HEK293 (cell line): ENCODE measurements around the gene ATXN8OS.

Experiments
- CTCF ChIA-PET: fragments of 350-600 bp; formaldehyde crosslinking; extraction: SDS; loops from one replicate; lab custom pipeline; 2021; ENCODE audit warnings: antibody characterized with exemption; lab: Yijun Ruan, JAX
- POLR2A ChIA-PET: fragments of 300-600 bp; formaldehyde crosslinking; extraction: SDS; loops from one replicate; lab custom pipeline; 2020; ENCODE audit warnings: antibody characterized with exemption, inconsistent platforms; lab: Yijun Ruan, JAX
- H3K27ac ChIP-seq: fragments of 200-500 bp; sonication (Bioruptor generic); 2 replicates; pipeline ENCODE4 v1.5.1; 2014; ENCODE audit warnings: low read depth, low read length, control low read depth, inconsistent platforms; ENCODE audit errors: extremely low read depth
- H3K36me3 ChIP-seq, 2 experiments: fragments of 200-500 bp in 1 of 2; sonication (Bioruptor generic) in 1 of 2; 1 replicate in 1 of 2; 2 replicates in 1 of 2; pipeline ENCODE4 v1.5.1; 2014 to 2017; ENCODE audit warnings: inconsistent platforms in 2 of 2, low read length in 2 of 2; ENCODE audit not compliant: control insufficient read depth in 2 of 2, insufficient read depth in 1 of 2
- H3K4me1 ChIP-seq: fragments of 200-500 bp; sonication (Bioruptor generic); 2 replicates; pipeline ENCODE4 v1.5.1; 2014; ENCODE audit warnings: mild to moderate bottlenecking, low read length, inconsistent platforms; ENCODE audit not compliant: control insufficient read depth, insufficient read depth
- H3K4me3 ChIP-seq: 2 replicates; pipeline ENCODE4 v1.5.1; 2011; ENCODE audit warnings: low read depth, mild to moderate bottlenecking, control low read depth, low read length, moderate library complexity
- H3K9me3 ChIP-seq: fragments of 200-500 bp; sonication (Bioruptor generic); 2 replicates; pipeline ENCODE4 v1.5.1; 2014; ENCODE audit warnings: low read depth, low read length, inconsistent platforms; ENCODE audit not compliant: control insufficient read depth, insufficient read depth
- HOXA7 ChIP-seq: sonication (generic); formaldehyde crosslinking; IDR thresholded peaks from 2 replicates; pipeline ENCODE4 v1.8.1; 2022; ENCODE audit warnings: missing genetic modification reagents, borderline replicate concordance
- KLF16 ChIP-seq: fragments of 450-650 bp; formaldehyde crosslinking; IDR thresholded peaks from 2 replicates; pipeline ENCODE4 v1.5.1; 2017; ENCODE audit warnings: missing biosample characterization, missing genetic modification characterization
- PRDM1 ChIP-seq: fragments of 450-650 bp; formaldehyde crosslinking; IDR thresholded peaks from 2 replicates; pipeline ENCODE4; 2016; ENCODE audit warnings: missing biosample characterization, missing genetic modification characterization
- SCRT1 ChIP-seq: fragments of 450-650 bp; formaldehyde crosslinking; IDR thresholded peaks from 2 replicates; pipeline ENCODE4 v1.5.1; 2016; ENCODE audit warnings: missing biosample characterization, missing genetic modification characterization, borderline replicate concordance
- SCRT2 ChIP-seq: fragments of 450-650 bp; formaldehyde crosslinking; IDR thresholded peaks from 2 replicates; pipeline ENCODE4 v1.5.1; 2016; ENCODE audit warnings: missing biosample characterization, missing genetic modification characterization
- SP3 ChIP-seq: fragments of 450-650 bp; formaldehyde crosslinking; IDR thresholded peaks from 2 replicates; pipeline ENCODE4 v1.5.1; 2016; ENCODE audit warnings: missing biosample characterization, missing genetic modification characterization
- TCF7L2 ChIP-seq: IDR thresholded peaks from 2 replicates; pipeline ENCODE4 v1.6.1; 2011; ENCODE audit warnings: low read depth, mild to moderate bottlenecking, inconsistent platforms, low read length, moderate library complexity, borderline replicate concordance
- ZBTB21 ChIP-seq: fragments of 450-650 bp; formaldehyde crosslinking; IDR thresholded peaks from 2 replicates; pipeline ENCODE4 v1.5.1; 2017; ENCODE audit warnings: missing biosample characterization, missing genetic modification characterization
- ZFHX2 ChIP-seq: fragments of 450-650 bp; formaldehyde crosslinking; conservative IDR thresholded peaks from 2 replicates; pipeline ENCODE4 v1.5.1; 2016; ENCODE audit warnings: missing biosample characterization, missing genetic modification characterization
- ZNF169 ChIP-seq: fragments of 450-650 bp; formaldehyde crosslinking; IDR thresholded peaks from 2 replicates; pipeline ENCODE4 v1.5.1; 2016; ENCODE audit warnings: missing biosample characterization, missing genetic modification characterization
- ZNF280C ChIP-seq: fragments of 450-650 bp; formaldehyde crosslinking; IDR thresholded peaks from 2 replicates; pipeline ENCODE4 v1.5.1; 2016; ENCODE audit warnings: missing biosample characterization, missing genetic modification characterization
- ZNF280D ChIP-seq: fragments of 450-650 bp; formaldehyde crosslinking; IDR thresholded peaks from 2 replicates; pipeline ENCODE4 v1.5.1; 2016; ENCODE audit warnings: missing biosample characterization, missing genetic modification characterization
- ZNF48 ChIP-seq: fragments of 450-650 bp; formaldehyde crosslinking; IDR thresholded peaks from 2 replicates; pipeline ENCODE4 v1.5.1; 2016; ENCODE audit warnings: missing biosample characterization, missing genetic modification characterization
- ZNF518A ChIP-seq: fragments of 450-650 bp; formaldehyde crosslinking; conservative IDR thresholded peaks from 2 replicates; pipeline ENCODE4 v1.5.1; 2016; ENCODE audit warnings: low read depth, missing biosample characterization, missing genetic modification characterization
- ZNF555 ChIP-seq: fragments of 450-650 bp; formaldehyde crosslinking; conservative IDR thresholded peaks from 2 replicates; pipeline ENCODE4 v1.5.1; 2017; ENCODE audit warnings: missing biosample characterization, mild to moderate bottlenecking, missing genetic modification characterization, inconsistent platforms
- ZNF791 ChIP-seq: fragments of 450-650 bp; formaldehyde crosslinking; IDR thresholded peaks from 2 replicates; pipeline ENCODE4 v1.5.1; 2016; ENCODE audit warnings: missing biosample characterization, missing genetic modification characterization
- TF ChIP-seq, protein P1 (sequence below): fragments of 450-650 bp; formaldehyde crosslinking; IDR thresholded peaks from 2 replicates; pipeline ENCODE4 v1.5.1; 2016; ENCODE audit warnings: missing biosample characterization, missing genetic modification characterization, borderline replicate concordance
- TF ChIP-seq, protein P2 (sequence below): fragments of 450-650 bp; formaldehyde crosslinking; IDR thresholded peaks from 2 replicates; pipeline ENCODE4 v1.5.1; 2017; ENCODE audit warnings: missing biosample characterization, missing genetic modification characterization
- TF ChIP-seq, protein P3 (sequence below): fragments of 450-650 bp; formaldehyde crosslinking; IDR thresholded peaks from 2 replicates; pipeline ENCODE4 v1.5.1; 2017; ENCODE audit warnings: missing biosample characterization, missing genetic modification characterization
- TF ChIP-seq, protein P4 (sequence below): fragments of 450-650 bp; formaldehyde crosslinking; IDR thresholded peaks from 2 replicates; pipeline ENCODE4 v1.5.1; 2016; ENCODE audit warnings: missing biosample characterization, missing genetic modification characterization, low read depth

ATXN8OS gene

GRCh38 chr13:70170689-70171088 lies 63.1 kb downstream of the ATXN8OS start:
- POLR2A ChIA-PET, result no interaction called here
- CTCF ChIA-PET, result no interaction called here
- no peaks in the 10 kb centered on the region for H3K9me3 ChIP-seq

More at GRCh38 chr13:70170689-70171088, 63.1 kb downstream of the ATXN8OS start:
- no peak overlapping the region for H3K27ac ChIP-seq
- H3K36me3 ChIP-seq, result no peaks in the 10 kb centered on the region
- TF ChIP-seq ZFHX2 (tag by site-specific recombination) (no peak), KLF16 (no peak), SP3 (tag by site-specific recombination) (no peak), ZNF791 (no peak), ZNF518A (tag by site-specific recombination) (no peak), HOXA7 (CRISPR knock-in tag) (no peak), SCRT2 (tag by site-specific recombination) (no peak), SCRT1 (tag by site-specific recombination) (no peak), ZNF280D (tag by site-specific recombination) (no peak), TCF7L2 (no peak), ZNF48 (no peak), ZNF280C (tag by site-specific recombination) (no peak), PRDM1 (no peak), ZNF169 (no peak), ZNF555 (no peak), ZBTB21 (no peak)
- TF ChIP-seq, protein P1, sequence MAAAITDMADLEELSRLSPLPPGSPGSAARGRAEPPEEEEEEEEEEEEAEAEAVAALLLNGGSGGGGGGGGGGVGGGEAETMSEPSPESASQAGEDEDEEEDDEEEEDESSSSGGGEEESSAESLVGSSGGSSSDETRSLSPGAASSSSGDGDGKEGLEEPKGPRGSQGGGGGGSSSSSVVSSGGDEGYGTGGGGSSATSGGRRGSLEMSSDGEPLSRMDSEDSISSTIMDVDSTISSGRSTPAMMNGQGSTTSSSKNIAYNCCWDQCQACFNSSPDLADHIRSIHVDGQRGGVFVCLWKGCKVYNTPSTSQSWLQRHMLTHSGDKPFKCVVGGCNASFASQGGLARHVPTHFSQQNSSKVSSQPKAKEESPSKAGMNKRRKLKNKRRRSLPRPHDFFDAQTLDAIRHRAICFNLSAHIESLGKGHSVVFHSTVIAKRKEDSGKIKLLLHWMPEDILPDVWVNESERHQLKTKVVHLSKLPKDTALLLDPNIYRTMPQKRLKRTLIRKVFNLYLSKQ (tag by site-specific recombination), result no peak
- TF ChIP-seq, protein P2, sequence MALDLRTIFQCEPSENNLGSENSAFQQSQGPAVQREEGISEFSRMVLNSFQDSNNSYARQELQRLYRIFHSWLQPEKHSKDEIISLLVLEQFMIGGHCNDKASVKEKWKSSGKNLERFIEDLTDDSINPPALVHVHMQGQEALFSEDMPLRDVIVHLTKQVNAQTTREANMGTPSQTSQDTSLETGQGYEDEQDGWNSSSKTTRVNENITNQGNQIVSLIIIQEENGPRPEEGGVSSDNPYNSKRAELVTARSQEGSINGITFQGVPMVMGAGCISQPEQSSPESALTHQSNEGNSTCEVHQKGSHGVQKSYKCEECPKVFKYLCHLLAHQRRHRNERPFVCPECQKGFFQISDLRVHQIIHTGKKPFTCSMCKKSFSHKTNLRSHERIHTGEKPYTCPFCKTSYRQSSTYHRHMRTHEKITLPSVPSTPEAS (tag by site-specific recombination), result no peak
- TF ChIP-seq, protein P3, sequence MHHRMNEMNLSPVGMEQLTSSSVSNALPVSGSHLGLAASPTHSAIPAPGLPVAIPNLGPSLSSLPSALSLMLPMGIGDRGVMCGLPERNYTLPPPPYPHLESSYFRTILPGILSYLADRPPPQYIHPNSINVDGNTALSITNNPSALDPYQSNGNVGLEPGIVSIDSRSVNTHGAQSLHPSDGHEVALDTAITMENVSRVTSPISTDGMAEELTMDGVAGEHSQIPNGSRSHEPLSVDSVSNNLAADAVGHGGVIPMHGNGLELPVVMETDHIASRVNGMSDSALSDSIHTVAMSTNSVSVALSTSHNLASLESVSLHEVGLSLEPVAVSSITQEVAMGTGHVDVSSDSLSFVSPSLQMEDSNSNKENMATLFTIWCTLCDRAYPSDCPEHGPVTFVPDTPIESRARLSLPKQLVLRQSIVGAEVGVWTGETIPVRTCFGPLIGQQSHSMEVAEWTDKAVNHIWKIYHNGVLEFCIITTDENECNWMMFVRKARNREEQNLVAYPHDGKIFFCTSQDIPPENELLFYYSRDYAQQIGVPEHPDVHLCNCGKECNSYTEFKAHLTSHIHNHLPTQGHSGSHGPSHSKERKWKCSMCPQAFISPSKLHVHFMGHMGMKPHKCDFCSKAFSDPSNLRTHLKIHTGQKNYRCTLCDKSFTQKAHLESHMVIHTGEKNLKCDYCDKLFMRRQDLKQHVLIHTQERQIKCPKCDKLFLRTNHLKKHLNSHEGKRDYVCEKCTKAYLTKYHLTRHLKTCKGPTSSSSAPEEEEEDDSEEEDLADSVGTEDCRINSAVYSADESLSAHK (tag by site-specific recombination), result no peak
- TF ChIP-seq, protein P4, sequence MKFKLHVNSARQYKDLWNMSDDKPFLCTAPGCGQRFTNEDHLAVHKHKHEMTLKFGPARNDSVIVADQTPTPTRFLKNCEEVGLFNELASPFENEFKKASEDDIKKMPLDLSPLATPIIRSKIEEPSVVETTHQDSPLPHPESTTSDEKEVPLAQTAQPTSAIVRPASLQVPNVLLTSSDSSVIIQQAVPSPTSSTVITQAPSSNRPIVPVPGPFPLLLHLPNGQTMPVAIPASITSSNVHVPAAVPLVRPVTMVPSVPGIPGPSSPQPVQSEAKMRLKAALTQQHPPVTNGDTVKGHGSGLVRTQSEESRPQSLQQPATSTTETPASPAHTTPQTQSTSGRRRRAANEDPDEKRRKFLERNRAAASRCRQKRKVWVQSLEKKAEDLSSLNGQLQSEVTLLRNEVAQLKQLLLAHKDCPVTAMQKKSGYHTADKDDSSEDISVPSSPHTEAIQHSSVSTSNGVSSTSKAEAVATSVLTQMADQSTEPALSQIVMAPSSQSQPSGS (tag by site-specific recombination), result no peak
- no peaks in the 10 kb centered on the region for H3K4me1 ChIP-seq
- H3K4me3 ChIP-seq, result no peak overlapping the region
